ENCODE data around the gene KIF18B. TPM values are rescaled to one million over a fixed set of nuclear protein-coding genes. Genes with fewer than 3 reads are reported as not detected.

The KIF18B gene
- total RNA-seq, 1 donor from 2014 or later: 22.5 TPM

- no peak for TF ChIP-seq CTCF (conservative IDR thresholded peaks at IDR 0.05; ENCODE audit: low read depth, low read length)
- no peak overlapping the region for H3K4me3 ChIP-seq (ENCODE audit: low read depth, low read length)
- DNase-seq (ENCODE audit: low read depth): no peak
Observed at GRCh38 chr17:44977814-44978550, 30.4 kb upstream of the KIF18B start.

GRCh38 chr17:44977065-44977464 is 29.5 kb upstream of the KIF18B start:
- H3K4me3 ChIP-seq (ENCODE audit: low read depth, low read length): no peak overlapping the region
- TF ChIP-seq CTCF (conservative IDR thresholded peaks at IDR 0.05; ENCODE audit: low read depth, low read length): no peak
- DNase-seq (ENCODE audit: low read depth): no peak

- DNase-seq (ENCODE audit: low read depth): no peak
- TF ChIP-seq CTCF (conservative IDR thresholded peaks at IDR 0.05; ENCODE audit: low read depth, low read length): no peak
- no peak overlapping the region for H3K4me3 ChIP-seq (ENCODE audit: low read depth, low read length)
Observed at GRCh38 chr17:44976206-44976605, 28.6 kb upstream of the KIF18B start.

- DNase-seq (ENCODE audit: low read depth): no peak
- no peak overlapping the region for H3K4me3 ChIP-seq (ENCODE audit: low read depth, low read length)
- TF ChIP-seq CTCF (conservative IDR thresholded peaks at IDR 0.05; ENCODE audit: low read depth, low read length): no peak
Observed at GRCh38 chr17:44972953-44973352, 25.4 kb upstream of the KIF18B start.

- DNase-seq (ENCODE audit: low read depth): no peak
- no peak overlapping the region for H3K4me3 ChIP-seq (ENCODE audit: low read depth, low read length)
- TF ChIP-seq CTCF (conservative IDR thresholded peaks at IDR 0.05; ENCODE audit: low read depth, low read length): no peak
Observed at GRCh38 chr17:44971776-44972483, 24.4 kb upstream of the KIF18B start.

- H3K4me3 ChIP-seq (ENCODE audit: low read depth, low read length): peak overlapping the region; percentile 52
- TF ChIP-seq CTCF (conservative IDR thresholded peaks at IDR 0.05; ENCODE audit: low read depth, low read length): no peak
- no peak for DNase-seq (ENCODE audit: low read depth)
Observed at GRCh38 chr17:44970136-44970741, 22.7 kb upstream of the KIF18B start.

Data from epithelial cell of proximal tubule (primary cell).